NT2/D1 (cell line): ENCODE measurements around the gene ARF1.

ENCODE experiments used
- DNase-seq: peaks from one replicate; pipeline ENCODE4 v3.0.0-alpha.2; 2011; ENCODE audit warnings: low read depth, low spot score
- H3K27me3 ChIP-seq: 2 replicates; pipeline ENCODE4 v1.6.0; 2011; ENCODE audit warnings: mild to moderate bottlenecking; ENCODE audit not compliant: insufficient read length, insufficient read depth
- H3K36me3 ChIP-seq: 2 replicates; pipeline ENCODE4 v1.6.1; 2011; ENCODE audit warnings: mild to moderate bottlenecking, low read length, mixed read lengths; ENCODE audit not compliant: insufficient read depth, insufficient read length
- H3K4me1 ChIP-seq: 2 replicates; pipeline ENCODE4 v1.5.1; 2011; ENCODE audit not compliant: insufficient read depth, insufficient read length
- H3K4me3 ChIP-seq: 2 replicates; pipeline ENCODE4 v1.5.1; 2011; ENCODE audit warnings: low read depth; ENCODE audit not compliant: insufficient read length
- H3K9ac ChIP-seq: 2 replicates; pipeline ENCODE4 v1.6.0; 2011; ENCODE audit warnings: low read depth; ENCODE audit not compliant: insufficient read length
- H3K9me3 ChIP-seq: 2 replicates; pipeline ENCODE4 v1.5.1; 2011; ENCODE audit warnings: mild to moderate bottlenecking, low read length; ENCODE audit not compliant: insufficient read depth
- SUZ12 ChIP-seq: IDR thresholded peaks from 2 replicates; pipeline ENCODE4 v1.6.1; 2011; ENCODE audit not compliant: insufficient read length, insufficient read depth; ENCODE audit errors: extremely low read depth
- YY1 ChIP-seq: IDR thresholded peaks from 2 replicates; pipeline ENCODE4 v1.6.1; 2011; ENCODE audit not compliant: insufficient read length, insufficient read depth
- ZNF274 ChIP-seq: IDR thresholded peaks from 2 replicates; pipeline ENCODE4 v1.6.1; 2011; ENCODE audit warnings: mild to moderate bottlenecking, low read depth, low read length

Gene ARF1

DNA sequence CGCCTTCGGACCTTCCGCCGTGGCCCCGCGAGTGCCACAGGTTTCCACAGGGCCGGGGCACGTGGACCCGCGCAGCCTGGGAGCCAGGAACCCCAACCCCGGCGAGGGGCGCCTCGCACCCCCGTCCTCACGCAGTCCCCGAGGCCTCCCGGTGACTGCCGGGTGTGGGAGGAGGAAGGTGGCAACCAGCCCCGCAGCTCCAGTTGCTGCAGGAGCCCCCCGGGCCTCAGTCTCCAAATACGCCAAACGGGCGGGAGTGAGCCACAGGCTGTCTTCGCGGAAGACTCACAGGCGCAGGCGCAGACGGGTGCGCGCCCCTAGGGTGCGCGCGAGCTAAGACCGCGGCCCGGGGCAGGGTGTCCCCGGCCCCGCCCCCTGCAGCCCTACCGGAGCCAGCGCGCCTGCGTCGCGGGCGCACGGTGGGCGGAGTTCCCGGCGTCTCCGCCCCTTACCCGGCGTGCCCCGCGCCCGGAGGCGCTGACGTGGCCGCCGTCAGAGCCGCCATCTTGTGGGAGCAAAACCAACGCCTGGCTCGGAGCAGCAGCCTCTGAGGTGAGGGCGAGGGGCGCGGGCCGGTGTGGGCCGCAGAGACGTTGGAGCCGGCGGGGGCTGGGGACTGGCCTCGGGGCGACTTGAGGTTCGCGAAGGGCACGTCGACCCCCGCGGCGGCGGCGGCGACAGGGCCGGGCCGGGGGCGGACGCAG lies at the start of gene ARF1:
ARF1 (plus strand) TSS at position 495 of the 704 bp plus-strand sequence. CDS start 14,407 bp downstream, outside the sequence.
- DNase-seq = peak; percentile 94
- Histone ChIP-seq H3K9me3 (no peaks in the 10 kb centered on the region), H3K27me3 (no peaks in the 10 kb centered on the region), H3K4me3 (peak within 1 kb of the TSS; percentile 96), H3K9ac (peak within 1 kb of the TSS; percentile 99), H3K36me3 (peaks cover 35% of the 10 kb centered on the region), H3K4me1 (peaks cover 22% of the 10 kb centered on the region)
- no peak for TF ChIP-seq ZNF274
- TF ChIP-seq SUZ12 = no peak
- TF ChIP-seq YY1 = peak; percentile 76

DNA sequence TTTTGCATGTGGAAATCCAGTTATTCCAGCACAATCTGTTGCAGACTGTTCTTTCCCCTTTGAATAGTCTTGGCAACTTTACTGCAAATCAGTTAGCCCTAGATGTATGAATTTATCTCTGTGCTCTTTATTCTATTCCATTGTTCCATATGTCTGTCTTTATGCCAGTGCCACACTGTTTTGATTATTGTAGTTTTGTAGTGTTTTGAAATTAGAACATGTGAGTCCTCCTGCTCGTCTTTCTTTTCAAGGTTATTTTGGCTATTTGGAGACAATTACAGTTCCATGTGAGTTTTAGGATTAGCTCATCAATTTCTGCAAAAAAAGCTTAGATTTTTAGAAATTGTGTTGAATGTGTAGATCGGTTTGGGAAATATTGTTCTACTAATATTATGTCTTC lies 49.1 kb upstream of the ARF1 start:
- DNase-seq = no peak
- Histone ChIP-seq H3K36me3 (no peaks in the 10 kb centered on the region), H3K27me3 (peaks cover 18% of the 10 kb centered on the region), H3K9me3 (no peaks in the 10 kb centered on the region; the same call in 1 of the 2 replicates), H3K4me3 (no peak overlapping the region), H3K4me1 (peaks cover 20% of the 10 kb centered on the region), H3K9ac (no peak overlapping the region)
- no peak for TF ChIP-seq YY1
- TF ChIP-seq SUZ12 = no peak
- TF ChIP-seq ZNF274 = no peak

DNA sequence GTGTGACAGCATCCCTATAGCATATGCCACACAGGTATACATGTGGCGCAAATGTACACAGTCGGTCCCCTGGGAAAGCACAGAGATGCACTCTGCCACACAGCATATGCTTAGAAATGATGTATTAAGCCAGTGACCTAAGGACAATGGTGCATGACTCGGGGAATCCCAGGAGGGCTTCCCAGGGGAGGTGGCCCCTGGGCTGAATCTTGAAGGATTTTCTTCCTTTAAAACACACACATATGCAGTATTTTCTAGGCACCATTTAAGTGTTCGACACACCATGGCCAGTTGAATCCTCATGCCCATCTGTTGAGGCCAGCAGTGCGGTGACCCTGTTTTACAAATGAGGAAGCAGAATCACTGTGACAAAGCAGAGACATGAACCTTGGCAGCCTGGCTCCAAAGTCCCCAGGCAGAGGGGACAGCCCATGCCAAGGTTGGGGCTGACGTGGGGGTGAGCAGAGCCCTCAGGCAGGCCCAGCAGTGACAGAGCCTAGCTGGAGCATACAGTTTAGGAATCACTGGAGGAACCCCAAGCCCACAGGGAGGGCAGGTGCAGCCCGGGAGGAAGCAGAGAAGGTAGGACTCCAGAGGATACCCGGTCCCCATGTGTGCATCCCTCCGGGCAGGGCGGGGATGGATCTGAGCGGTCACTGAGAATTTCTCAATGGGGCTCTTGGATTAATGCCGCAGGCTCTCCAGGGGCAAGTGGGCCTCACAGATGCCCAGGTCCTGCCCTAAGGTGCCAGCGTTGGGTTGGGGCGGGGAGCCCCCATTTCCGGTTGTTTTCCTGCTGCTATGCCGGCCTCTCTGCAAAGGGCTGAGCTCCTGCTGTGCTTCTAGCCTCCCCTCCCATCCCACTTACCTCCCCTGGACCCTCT lies 47.3 kb upstream of the ARF1 start:
- Histone ChIP-seq H3K36me3 (no peaks in the 10 kb centered on the region), H3K9ac (no peak overlapping the region), H3K4me3 (no peak overlapping the region), H3K27me3 (peaks cover 36% of the 10 kb centered on the region), H3K9me3 (no peaks in the 10 kb centered on the region; the same call in 1 of the 2 replicates), H3K4me1 (peaks cover 26% of the 10 kb centered on the region)
- TF ChIP-seq YY1 = no peak
- no peak for TF ChIP-seq SUZ12
- no peak for TF ChIP-seq ZNF274
- no peak for DNase-seq

DNA sequence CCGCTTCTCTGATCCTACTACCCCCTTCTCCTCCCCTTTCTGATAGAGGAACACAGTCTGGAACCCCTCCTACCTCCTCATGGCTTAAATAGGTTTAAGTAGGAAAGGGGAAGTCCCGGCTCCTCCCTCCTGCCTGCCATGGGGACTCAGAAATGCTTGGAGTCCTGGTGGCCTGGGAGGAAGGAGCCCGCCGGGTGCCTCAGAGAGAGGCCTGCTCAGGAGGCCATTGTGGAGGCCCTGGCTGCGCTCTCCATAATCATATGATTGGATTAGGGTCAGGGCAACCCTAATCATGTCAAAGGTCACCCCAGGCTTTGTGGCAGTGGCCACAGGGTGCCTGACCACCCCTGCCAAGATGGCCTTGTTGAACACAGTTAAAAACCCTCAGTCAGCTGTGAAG lies 46.7 kb upstream of the ARF1 start:
- no peak for DNase-seq
- Histone ChIP-seq H3K9me3 (no peaks in the 10 kb centered on the region; the same call in 1 of the 2 replicates), H3K36me3 (no peaks in the 10 kb centered on the region), H3K9ac (no peak overlapping the region), H3K4me1 (peaks cover 23% of the 10 kb centered on the region), H3K27me3 (peaks cover 37% of the 10 kb centered on the region), H3K4me3 (no peak overlapping the region)
- TF ChIP-seq ZNF274 (no peak), SUZ12 (no peak), YY1 (no peak)

DNA sequence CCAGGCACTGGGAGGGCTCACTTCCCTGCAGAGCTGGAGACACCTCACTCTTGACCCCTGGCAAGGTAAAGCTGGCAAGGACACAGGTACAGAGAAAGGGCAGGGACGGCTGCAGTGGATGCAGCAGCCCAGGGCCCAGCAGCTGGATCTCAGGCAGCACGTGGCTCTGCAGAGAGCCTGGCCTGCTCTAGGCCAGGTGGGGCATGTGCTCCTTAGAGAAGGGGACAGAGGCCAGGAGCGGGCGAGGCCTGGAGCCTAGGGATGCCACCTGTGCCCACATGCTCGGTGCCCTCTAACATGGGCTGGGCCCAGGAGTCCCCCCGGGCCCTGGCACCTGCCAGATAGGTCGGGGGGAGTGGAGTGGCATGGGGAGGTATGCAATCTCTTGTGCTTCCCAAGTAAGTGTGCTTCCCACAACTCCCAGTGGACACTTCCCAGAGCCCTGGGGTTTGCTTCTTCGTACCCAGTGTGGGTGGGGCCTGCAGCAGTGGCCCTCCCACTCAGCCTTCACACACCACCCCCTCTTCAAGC lies 45.7 kb upstream of the ARF1 start:
- peaks cover 23% of the 10 kb centered on the region for H3K4me1 ChIP-seq
- no peak overlapping the region for H3K4me3 ChIP-seq
- peaks cover 46% of the 10 kb centered on the region for H3K27me3 ChIP-seq
- H3K9ac ChIP-seq = peak overlapping the region; percentile 51
- no peaks in the 10 kb centered on the region; the same call in 1 of the 2 replicates for H3K9me3 ChIP-seq
- H3K36me3 ChIP-seq = no peaks in the 10 kb centered on the region
- DNase-seq = no peak
- TF ChIP-seq SUZ12 (no peak), ZNF274 (no peak), YY1 (no peak)

DNA sequence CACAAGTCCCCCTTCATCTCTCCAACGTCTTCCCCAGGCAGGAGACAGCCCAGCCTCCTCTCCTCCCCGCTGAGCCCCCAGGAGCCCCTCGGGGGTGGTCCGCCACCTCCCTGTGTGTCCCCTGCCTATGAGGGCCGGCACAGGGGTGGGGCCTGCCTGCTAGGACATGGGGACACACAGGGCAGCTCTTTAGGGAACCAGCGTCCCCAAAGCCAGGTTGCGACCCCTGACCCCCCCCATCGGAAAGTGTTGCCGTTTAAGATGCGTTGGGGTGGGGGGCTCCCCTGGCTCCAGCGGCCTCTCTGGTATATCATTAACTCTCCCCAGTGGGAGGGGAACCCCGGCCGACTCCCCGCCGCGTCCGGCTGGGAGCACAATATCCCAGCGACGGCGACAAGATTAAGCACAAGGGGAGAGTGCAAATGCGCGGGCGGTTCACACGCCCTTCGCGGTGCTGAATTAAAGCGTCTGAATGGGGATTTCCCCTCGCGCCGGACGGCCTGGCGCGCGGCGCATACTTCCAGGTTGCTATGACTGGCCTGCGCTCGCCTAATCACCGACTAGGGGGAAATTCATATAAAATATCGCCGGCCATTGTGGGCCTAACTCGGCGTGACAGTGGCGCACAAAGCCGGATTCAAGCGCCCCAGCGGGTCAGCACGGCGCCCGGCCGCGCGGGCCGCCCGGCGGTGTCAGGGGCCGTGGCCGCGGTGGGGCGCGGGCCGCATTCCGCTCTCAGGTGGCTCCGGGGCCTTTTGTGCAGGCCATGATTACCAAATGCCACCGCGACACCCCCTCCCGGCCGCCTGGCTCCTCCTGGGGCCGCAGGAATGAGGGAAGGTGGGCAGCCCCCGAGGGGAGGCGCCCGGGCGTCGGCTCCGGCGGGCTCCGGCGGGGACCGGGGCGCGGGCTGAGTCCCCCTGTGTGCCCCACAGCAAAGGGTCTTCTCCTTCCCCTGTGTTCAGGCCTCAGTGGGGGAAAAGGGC lies 44.8 kb upstream of the ARF1 start:
- Histone ChIP-seq H3K9me3 (no peaks in the 10 kb centered on the region; the same call in 1 of the 2 replicates), H3K4me1 (peaks cover 23% of the 10 kb centered on the region), H3K9ac (peak overlapping the region; percentile 73), H3K27me3 (peaks cover 49% of the 10 kb centered on the region), H3K36me3 (no peaks in the 10 kb centered on the region), H3K4me3 (peak overlapping the region; percentile 40)
- TF ChIP-seq YY1 (no peak), SUZ12 (peak; percentile 58), ZNF274 (no peak)
- no peak for DNase-seq
